TTC549 (cell line): ENCODE results near the gene CD2.

Experiments used
- FAIRE-seq: peaks from 2 replicates; lab custom pipeline; 2012; peaks lifted over from hg19 to GRCh38; lab: Jason Lieb, UNC

The CD2 gene

GRCh38 chr1:116754198-116754977 is at the start of gene CD2:
CD2 (plus strand) TSS chr1:116754430; CDS start chr1:116754493, 63 bp downstream.
- FAIRE-seq: no peak

- no peak for FAIRE-seq
These were observed 48.1 kb upstream of the CD2 start for GRCh38 chr1:116706123-116706522.

- FAIRE-seq: no peak
These were observed 47.4 kb upstream of the CD2 start for GRCh38 chr1:116706841-116707240.

- no peak for FAIRE-seq
These were observed 45.9 kb upstream of the CD2 start for GRCh38 chr1:116708255-116708900.

- FAIRE-seq: no peak
These were observed 44.5 kb upstream of the CD2 start for GRCh38 chr1:116709666-116710167.

- FAIRE-seq: no peak
These were observed 43.6 kb upstream of the CD2 start for GRCh38 chr1:116710420-116711262.

- FAIRE-seq: no peak
These were observed 42.9 kb upstream of the CD2 start for GRCh38 chr1:116711263-116711840.

GRCh38 chr1:116712510-116712909 is 41.7 kb upstream of the CD2 start:
- FAIRE-seq: no peak

GRCh38 chr1:116713474-116713873 is 40.8 kb upstream of the CD2 start:
- FAIRE-seq: no peak

GRCh38 chr1:116716391-116716790 is 37.8 kb upstream of the CD2 start:
- no peak for FAIRE-seq

- FAIRE-seq: no peak
These were observed 36.9 kb upstream of the CD2 start for GRCh38 chr1:116717318-116717717.

GRCh38 chr1:116720364-116721038 is 33.7 kb upstream of the CD2 start:
- FAIRE-seq: no peak

- no peak for FAIRE-seq
These were observed 33.2 kb upstream of the CD2 start for GRCh38 chr1:116721039-116721405.

- FAIRE-seq: no peak
These were observed 32.7 kb upstream of the CD2 start for GRCh38 chr1:116721451-116722007.

- no peak for FAIRE-seq
These were observed 32.0 kb upstream of the CD2 start for GRCh38 chr1:116722016-116722838.

- FAIRE-seq: no peak
These were observed 29.4 kb upstream of the CD2 start for GRCh38 chr1:116724765-116725375.

- no peak for FAIRE-seq
These were observed 28.4 kb upstream of the CD2 start for GRCh38 chr1:116725798-116726197.

- FAIRE-seq: no peak
These were observed 27.1 kb upstream of the CD2 start for GRCh38 chr1:116726872-116727820.

GRCh38 chr1:116731439-116731838 is 22.8 kb upstream of the CD2 start:
- FAIRE-seq: no peak
